Endothelial cell of umbilical vein (primary cell): ENCODE results near the gene MGARP. TPM values are rescaled to one million over a fixed set of nuclear protein-coding genes. Genes with fewer than 3 reads are reported as not detected.

Experiments used
- BruUV-seq: library from RNA; stranded (reverse); fragments of 400-500 nt; replicated peaks from 2 replicates; lab custom pipeline; 2021; lab: Mats Ljungman, UMichigan
- CTCF ChIA-PET: fragments of 300-600, 350-600 bp; sonication (Branson Sonifier 250); formaldehyde crosslinking; loops from one replicate; lab custom pipeline; 2021; ENCODE audit warnings: antibody characterized with exemption, inconsistent platforms; lab: Charles Lee
- POLR2A ChIA-PET: fragments of 300-600, 350-600 bp; sonication (Branson Sonifier 250); formaldehyde crosslinking; loops from one replicate; lab custom pipeline; 2021; ENCODE audit warnings: antibody characterized with exemption, inconsistent platforms; lab: Charles Lee
- DNase-seq: peaks from one replicate; pipeline ENCODE4 v3.0.0-alpha.2; 2011; ENCODE audit warnings: low read depth, low spot score
- FAIRE-seq: peaks from 2 replicates; lab custom pipeline; 2011; peaks lifted over from hg19 to GRCh38; lab: Jason Lieb, UNC
- H2AFZ ChIP-seq: 2 replicates; pipeline ENCODE4 v1.6.0; 2012; ENCODE audit warnings: low read depth, low read length, control low read depth, inconsistent platforms
- H3K27ac ChIP-seq: 2 replicates; pipeline ENCODE4 v1.5.1; 2011; ENCODE audit warnings: low read depth, mild to moderate bottlenecking, control low read depth, low read length, moderate library complexity; ENCODE audit not compliant: insufficient read depth
- H3K27me3 ChIP-seq, 2 experiments: 2 replicates each; pipeline versions ENCODE4 v1.6.0 to v1.6.1; 2011; ENCODE audit warnings: low read length in 2 of 2, mixed read lengths in 1 of 2; ENCODE audit not compliant: control insufficient read depth in 2 of 2, insufficient read depth in 2 of 2
- H3K36me3 ChIP-seq, 2 experiments: 2 replicates in 1 of 2; 3 replicates in 1 of 2; pipeline ENCODE4 v1.5.1; 2011; ENCODE audit warnings: low read length in 2 of 2, mild to moderate bottlenecking in 1 of 2, moderate library complexity in 1 of 2; ENCODE audit not compliant: control insufficient read depth in 2 of 2, insufficient read depth in 2 of 2; ENCODE audit errors: extremely low read depth in 1 of 2
- H3K4me1 ChIP-seq: 3 replicates; pipeline ENCODE4 v1.5.1; 2011; ENCODE audit warnings: mild to moderate bottlenecking, low read length; ENCODE audit not compliant: control insufficient read depth, insufficient read depth; ENCODE audit errors: extremely low read depth
- H3K4me2 ChIP-seq: 2 replicates; pipeline ENCODE4 v1.6.1; 2011; ENCODE audit warnings: low read length, control low read depth, mixed read lengths; ENCODE audit not compliant: insufficient read depth
- H3K4me3 ChIP-seq, 3 experiments: fragments of 200-600 bp in 1 of 3; sonication (generic), shearing (Covaris generic) in 1 of 3; replicated peaks in 1 of 3; 2 replicates each; pipeline ENCODE4 v1.5.1; 2011 to 2016; ENCODE audit warnings: control low read depth in 3 of 3, low read length in 3 of 3, mild to moderate bottlenecking in 2 of 3, inconsistent platforms in 1 of 3, low read depth in 1 of 3, moderate library complexity in 1 of 3; ENCODE audit not compliant: insufficient read depth in 1 of 3
- H3K79me2 ChIP-seq: 2 replicates; pipeline ENCODE4 v1.6.0; 2012; ENCODE audit warnings: low read length, inconsistent platforms; ENCODE audit not compliant: control insufficient read depth, insufficient read depth
- H3K9ac ChIP-seq: replicated peaks from 2 replicates; pipeline ENCODE3; 2011; ENCODE audit warnings: low read length, control low read depth; ENCODE audit not compliant: insufficient read depth; ENCODE audit errors: extremely low read depth
- H3K9me1 ChIP-seq: replicated peaks from 3 replicates; pipeline ENCODE4 v1.6.0; 2011; ENCODE audit warnings: mild to moderate bottlenecking, low read length; ENCODE audit not compliant: control insufficient read depth, insufficient read depth; ENCODE audit errors: extremely low read depth
- H3K9me3 ChIP-seq: replicated peaks from 2 replicates; pipeline ENCODE4 v1.5.1; 2012; ENCODE audit warnings: low read length, inconsistent platforms; ENCODE audit not compliant: control insufficient read depth, insufficient read depth
- H4K20me1 ChIP-seq: replicated peaks from 2 replicates; pipeline ENCODE3; 2011; ENCODE audit warnings: mild to moderate bottlenecking, low read length; ENCODE audit not compliant: control insufficient read depth, insufficient read depth; ENCODE audit errors: extremely low read depth
- MYC ChIP-seq: IDR thresholded peaks from one replicate; pipeline ENCODE4 v1.6.1; 2011; ENCODE audit warnings: mild to moderate bottlenecking, low read depth, low read length
- POLR2A ChIP-seq: IDR thresholded peaks from 2 replicates; pipeline ENCODE4 v1.6.1; 2012; ENCODE audit warnings: low read depth, mild to moderate bottlenecking, control low read depth, low read length
- dilution Hi-C: fragments of 300-500 bp; cut with MboI; formaldehyde crosslinking; loops from one replicate; pipeline ENCODE4 v1.15.0; 2019; ENCODE audit warnings: low sequenced_read_pairs; ENCODE audit not compliant: extremely low pct_ligation_motif_present
- intact Hi-C: fragments of 100-400 bp; cut with micrococcal nuclease; formaldehyde crosslinking; loops from one replicate; pipeline ENCODE4 v1.10.0; 2022
- polyA plus RNA-seq, 4 experiments: library from polyadenylated mRNA; depleted of rRNA in 3 of 4; stranded (reverse) in 3 of 4; unstranded in 1 of 4; fragments of >200 nt; gene quantifications; 2 replicates each; pipeline versions ENCODE4 v1.2.1 to v1.2.3, GENCODE V29; 2011 to 2012; ENCODE audit warnings: missing spikeins in 1 of 4
- total RNA-seq: library from RNA; stranded (reverse); gene quantifications from 2 replicates; pipeline ENCODE4 v1.2.3, GENCODE V29; 2021
- TF ChIP-seq, protein P1 (sequence below), 2 donors: IDR thresholded peaks; 1 replicate in 1 of 2; 2 replicates in 1 of 2; pipeline ENCODE4 v1.5.1; 2011; ENCODE audit warnings: low read length in 2 of 2, mild to moderate bottlenecking in 2 of 2, moderate library complexity in 2 of 2, control low read depth in 1 of 2, inconsistent platforms in 1 of 2, low read depth in 1 of 2; ENCODE audit not compliant: insufficient read depth in 1 of 2; ENCODE audit errors: extremely low read depth in 1 of 2
- TF ChIP-seq, protein P2 (sequence below): IDR thresholded peaks from 2 replicates; pipeline ENCODE4 v1.6.1; 2011; ENCODE audit not compliant: insufficient read depth, insufficient read length

MGARP gene
- total and polyA plus RNA-seq, 2 donors (not counting 3 experiments of a cell fraction or from before 2014, with no cell fraction given), result 25.9 to 26.6 TPM

DNA sequence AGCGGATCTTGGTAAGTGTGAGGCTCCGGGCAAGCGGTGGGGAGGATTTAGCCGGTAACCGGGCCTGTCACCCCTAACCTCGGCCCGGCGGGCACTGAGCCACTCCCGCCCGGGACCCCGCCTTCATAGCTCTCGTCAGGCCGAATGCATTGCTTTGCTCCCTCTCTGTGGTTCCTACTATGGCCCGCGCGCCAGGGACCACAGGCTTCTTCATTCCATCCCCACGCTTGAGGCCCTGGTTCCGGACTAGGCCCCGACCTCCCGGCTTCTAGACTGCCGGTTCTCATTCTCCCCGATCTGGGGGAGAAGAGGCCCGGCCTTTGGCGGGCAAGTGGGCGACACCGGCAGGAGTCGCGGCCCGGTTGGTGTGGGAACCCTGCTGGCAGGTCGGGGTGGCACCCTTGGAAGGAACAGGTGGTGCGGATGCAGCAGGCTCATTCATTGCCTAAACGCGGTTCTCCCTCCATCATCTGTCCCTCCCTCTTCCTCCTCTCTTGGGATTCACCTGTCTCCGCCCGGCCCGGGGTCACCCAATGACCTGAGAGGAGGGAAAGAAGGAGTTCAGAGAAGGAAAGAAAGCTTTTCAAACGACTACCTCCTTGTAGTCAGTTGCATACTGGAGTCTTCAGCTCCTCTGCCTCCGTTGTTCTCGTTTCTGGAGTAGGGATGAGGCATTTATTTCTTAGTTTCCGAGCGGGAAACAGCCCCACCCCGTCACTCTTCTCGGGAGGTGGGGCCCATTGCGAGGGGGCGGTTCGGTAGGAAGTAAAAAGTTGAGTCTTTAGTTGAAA is 22.0 kb upstream of the MGARP start, which contains the start of gene NDUFC1:
NDUFC1 (minus strand) TSS at position 657 of the 791 bp plus-strand sequence. CDS start 6,679 bp downstream, outside the sequence.
- Histone ChIP-seq H3K4me2 (peak within 1 kb of the TSS; percentile 98), H3K9ac (peak within 1 kb of the TSS; percentile 86), H3K27ac (peak within 1 kb of the TSS; percentile 88), H3K27me3 (no peaks in the 10 kb centered on the region), H3K9me3 (no peaks in the 10 kb centered on the region), H3K9me1 (no peaks in the 10 kb centered on the region), H3K36me3 (no peaks in the 10 kb centered on the region), H4K20me1 (no peaks in the 10 kb centered on the region), H3K4me1 (peaks cover 19% of the 10 kb centered on the region), H2AFZ (peak within 1 kb of the TSS; percentile 61), H3K4me3 (peak within 1 kb of the TSS; percentile 69 to 99 (median 85)), H3K79me2 (peaks cover 59% of the 10 kb centered on the region)
- TSS peak; percentile 51 for BruUV-seq
- dilution Hi-C loops, result no loop called here
- ChIA-PET POLR2A (interaction anchor here (1.1 to 1.9 kb wide), 2 partner anchors 124 to 126 kb away, joined by 4 to 7 read pairs; partner anchors contain the start of gene ELF2), CTCF (interaction anchor here (1.0 to 4.0 kb wide), 10 partner anchors 10 to 271 kb away, joined by 3 to 34 read pairs (median 4); partner anchors contain the start of gene ELF2)
- TF ChIP-seq, protein P1, sequence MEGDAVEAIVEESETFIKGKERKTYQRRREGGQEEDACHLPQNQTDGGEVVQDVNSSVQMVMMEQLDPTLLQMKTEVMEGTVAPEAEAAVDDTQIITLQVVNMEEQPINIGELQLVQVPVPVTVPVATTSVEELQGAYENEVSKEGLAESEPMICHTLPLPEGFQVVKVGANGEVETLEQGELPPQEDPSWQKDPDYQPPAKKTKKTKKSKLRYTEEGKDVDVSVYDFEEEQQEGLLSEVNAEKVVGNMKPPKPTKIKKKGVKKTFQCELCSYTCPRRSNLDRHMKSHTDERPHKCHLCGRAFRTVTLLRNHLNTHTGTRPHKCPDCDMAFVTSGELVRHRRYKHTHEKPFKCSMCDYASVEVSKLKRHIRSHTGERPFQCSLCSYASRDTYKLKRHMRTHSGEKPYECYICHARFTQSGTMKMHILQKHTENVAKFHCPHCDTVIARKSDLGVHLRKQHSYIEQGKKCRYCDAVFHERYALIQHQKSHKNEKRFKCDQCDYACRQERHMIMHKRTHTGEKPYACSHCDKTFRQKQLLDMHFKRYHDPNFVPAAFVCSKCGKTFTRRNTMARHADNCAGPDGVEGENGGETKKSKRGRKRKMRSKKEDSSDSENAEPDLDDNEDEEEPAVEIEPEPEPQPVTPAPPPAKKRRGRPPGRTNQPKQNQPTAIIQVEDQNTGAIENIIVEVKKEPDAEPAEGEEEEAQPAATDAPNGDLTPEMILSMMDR (IDR thresholded peaks at IDR 0.05; ENCODE audit: extremely low read depth in 1 of 2, insufficient read depth in 1 of 2, low read depth in 1 of 2, low read length in 2 of 2), result peak in 1 of 2 donors; percentile 48
- TF ChIP-seq, protein P2, sequence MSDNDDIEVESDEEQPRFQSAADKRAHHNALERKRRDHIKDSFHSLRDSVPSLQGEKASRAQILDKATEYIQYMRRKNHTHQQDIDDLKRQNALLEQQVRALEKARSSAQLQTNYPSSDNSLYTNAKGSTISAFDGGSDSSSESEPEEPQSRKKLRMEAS, result no peak
- TF ChIP-seq MYC, result no peak
- TF ChIP-seq POLR2A, result peak; percentile 31
- intact Hi-C loops, result loop anchor here (1.0 to 2.0 kb wide), 6 partner anchors 21 to 254 kb away; partner anchors contain the start of gene SETD7
- DNase-seq (peak; percentile 65), FAIRE-seq (no peak)
